Measurements from ENCODE around the gene RMND1.

- no peak for TF ChIP-seq POLR2A (IDR thresholded peaks at IDR 0.05)
- no peak for TF ChIP-seq CTCF (IDR thresholded peaks at IDR 0.05 in 8 of 11, conservative IDR thresholded peaks at IDR 0.05 in 3 of 11)
- TF ChIP-seq POLR2AphosphoS5 (IDR thresholded peaks at IDR 0.05) = no peak
Measured at GRCh38 chr6:151392427-151392826, 59.5 kb downstream of the RMND1 start.
